ENCODE data around the gene NKRF.

The NKRF gene

GRCh38 chrX:119646515-119646914 lies 40.3 kb upstream of the NKRF start:
- Histone ChIP-seq H3K4me1 (ENCODE audit: control insufficient read depth, insufficient read depth, low read length) (no peaks in the 10 kb centered on the region), H3K36me3 (ENCODE audit: control insufficient read depth in 2 of 2, insufficient read depth in 1 of 2, low read length in 2 of 2) (peaks cover 0 to 31% of the 10 kb centered on the region in 2 experiments; a peak in 2 of 3 replicates), H3K9me3 (ENCODE audit: control insufficient read depth, insufficient read depth, low read depth, low read length) (no peaks in the 10 kb centered on the region), H3K4me3 (ENCODE audit: low read depth, low read length) (no peak overlapping the region), H3K27ac (ENCODE audit: extremely low read depth, low read depth, low read length) (no peak overlapping the region)
- POLR2A ChIA-PET: no interaction called here
- TF ChIP-seq ZNF223 (tag by site-specific recombination; IDR thresholded peaks at IDR 0.05) (no peak), ZEB2 (tag by site-specific recombination; IDR thresholded peaks at IDR 0.05) (no peak), HOXA7 (CRISPR knock-in tag; IDR thresholded peaks at IDR 0.05; ENCODE audit: borderline replicate concordance) (no peak)
- CTCF ChIA-PET: no interaction called here

- H3K27ac ChIP-seq (ENCODE audit: extremely low read depth, low read depth, low read length): no peak overlapping the region
- H3K4me1 ChIP-seq (ENCODE audit: control insufficient read depth, insufficient read depth, low read length): no peaks in the 10 kb centered on the region
- TF ChIP-seq RBAK (tag by site-specific recombination; IDR thresholded peaks at IDR 0.05) (no peak), ZBTB21 (tag by site-specific recombination; IDR thresholded peaks at IDR 0.05) (no peak), KLF10 (tag by site-specific recombination; IDR thresholded peaks at IDR 0.05) (no peak), HOXA7 (CRISPR knock-in tag; IDR thresholded peaks at IDR 0.05; ENCODE audit: borderline replicate concordance) (no peak), MEIS1 (CRISPR knock-in tag; IDR thresholded peaks at IDR 0.05; ENCODE audit: borderline replicate concordance) (no peak), ZNF221 (tag by site-specific recombination; IDR thresholded peaks at IDR 0.05; ENCODE audit: borderline replicate concordance) (no peak), ZNF561 (tag by site-specific recombination; IDR thresholded peaks at IDR 0.05; ENCODE audit: borderline replicate concordance) (no peak), BCL6B (tag by site-specific recombination; IDR thresholded peaks at IDR 0.05) (no peak), YY2 (tag by site-specific recombination; IDR thresholded peaks at IDR 0.05) (no peak), ZNF629 (tag by site-specific recombination; IDR thresholded peaks at IDR 0.05) (no peak), ZNF768 (tag by site-specific recombination; IDR thresholded peaks at IDR 0.05) (no peak), ZNF214 (tag by site-specific recombination; IDR thresholded peaks at IDR 0.05; ENCODE audit: borderline replicate concordance) (no peak), ZNF155 (tag by site-specific recombination; IDR thresholded peaks at IDR 0.05) (no peak), MYNN (tag by site-specific recombination; IDR thresholded peaks at IDR 0.05; ENCODE audit: borderline replicate concordance) (no peak), ZNF311 (tag by site-specific recombination; IDR thresholded peaks at IDR 0.05; ENCODE audit: borderline replicate concordance) (no peak), ZNF202 (tag by site-specific recombination; IDR thresholded peaks at IDR 0.05; ENCODE audit: borderline replicate concordance) (no peak), ZNF701 (tag by site-specific recombination; IDR thresholded peaks at IDR 0.05) (no peak)
- TF ChIP-seq, protein P1, sequence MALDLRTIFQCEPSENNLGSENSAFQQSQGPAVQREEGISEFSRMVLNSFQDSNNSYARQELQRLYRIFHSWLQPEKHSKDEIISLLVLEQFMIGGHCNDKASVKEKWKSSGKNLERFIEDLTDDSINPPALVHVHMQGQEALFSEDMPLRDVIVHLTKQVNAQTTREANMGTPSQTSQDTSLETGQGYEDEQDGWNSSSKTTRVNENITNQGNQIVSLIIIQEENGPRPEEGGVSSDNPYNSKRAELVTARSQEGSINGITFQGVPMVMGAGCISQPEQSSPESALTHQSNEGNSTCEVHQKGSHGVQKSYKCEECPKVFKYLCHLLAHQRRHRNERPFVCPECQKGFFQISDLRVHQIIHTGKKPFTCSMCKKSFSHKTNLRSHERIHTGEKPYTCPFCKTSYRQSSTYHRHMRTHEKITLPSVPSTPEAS (tag by site-specific recombination; IDR thresholded peaks at IDR 0.05): no peak
- peaks cover 0 to 31% of the 10 kb centered on the region in 2 experiments; a peak in 2 of 3 replicates for H3K36me3 ChIP-seq (ENCODE audit: control insufficient read depth in 2 of 2, insufficient read depth in 1 of 2, low read length in 2 of 2)
- ChIA-PET POLR2A (no interaction called here), CTCF (no interaction called here)
- H3K9me3 ChIP-seq (ENCODE audit: control insufficient read depth, insufficient read depth, low read depth, low read length): no peaks in the 10 kb centered on the region
- H3K4me3 ChIP-seq (ENCODE audit: low read depth, low read length): no peak overlapping the region
Measured at GRCh38 chrX:119643696-119644095, 37.5 kb upstream of the NKRF start.

DNA sequence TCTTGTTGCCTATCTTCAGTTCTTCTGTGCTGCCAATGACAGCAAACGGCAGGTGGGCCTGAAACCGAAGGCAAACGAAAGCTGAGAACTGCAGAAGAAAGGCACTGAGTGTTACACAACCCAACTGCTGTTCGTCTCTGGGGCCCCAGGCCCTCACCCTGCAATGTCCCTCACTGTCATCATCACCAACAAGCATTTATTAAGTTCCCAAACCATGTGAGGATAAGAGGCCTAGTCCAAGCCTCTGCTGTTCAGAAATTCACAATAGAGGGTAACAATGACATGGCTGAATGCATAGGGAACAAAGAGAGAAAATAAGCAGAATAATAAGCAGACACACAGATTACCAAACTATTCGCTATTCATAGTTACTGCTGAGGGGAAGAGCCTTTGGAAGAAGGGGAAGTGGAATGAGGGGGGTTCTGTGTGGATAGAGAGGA lies 34.5 kb upstream of the NKRF start:
- ChIA-PET POLR2A (no interaction called here), CTCF (interaction anchor here (0.5 kb wide), 1 partner anchor 657 kb away, joined by 3 read pairs; no protein-coding TSS in a partner anchor)
- Histone ChIP-seq H3K4me3 (ENCODE audit: low read depth, low read length) (no peak overlapping the region), H3K36me3 (ENCODE audit: control insufficient read depth in 2 of 2, insufficient read depth in 1 of 2, low read length in 2 of 2) (peaks cover 0 to 47% of the 10 kb centered on the region in 2 experiments; a peak in 1 of 3 replicates), H3K9me3 (ENCODE audit: control insufficient read depth, insufficient read depth, low read depth, low read length) (no peaks in the 10 kb centered on the region), H3K27ac (ENCODE audit: extremely low read depth, low read depth, low read length) (no peak overlapping the region), H3K4me1 (ENCODE audit: control insufficient read depth, insufficient read depth, low read length) (no peaks in the 10 kb centered on the region)
- no peak for TF ChIP-seq ZSCAN23 (tag by site-specific recombination; IDR thresholded peaks at IDR 0.05)
- no peak for TF ChIP-seq ZNF48 (tag by site-specific recombination; IDR thresholded peaks at IDR 0.05)
- no peak for TF ChIP-seq ZSCAN16 (tag by site-specific recombination; IDR thresholded peaks at IDR 0.05)
- TF ChIP-seq ZFP3 (tag by site-specific recombination; IDR thresholded peaks at IDR 0.05; ENCODE audit: low read depth): no peak
- no peak for TF ChIP-seq ZNF514 (tag by site-specific recombination; IDR thresholded peaks at IDR 0.05)
- no peak for TF ChIP-seq ZNF701 (tag by site-specific recombination; IDR thresholded peaks at IDR 0.05)
- TF ChIP-seq ZNF792 (tag by site-specific recombination; IDR thresholded peaks at IDR 0.05): no peak
- TF ChIP-seq, protein P2, sequence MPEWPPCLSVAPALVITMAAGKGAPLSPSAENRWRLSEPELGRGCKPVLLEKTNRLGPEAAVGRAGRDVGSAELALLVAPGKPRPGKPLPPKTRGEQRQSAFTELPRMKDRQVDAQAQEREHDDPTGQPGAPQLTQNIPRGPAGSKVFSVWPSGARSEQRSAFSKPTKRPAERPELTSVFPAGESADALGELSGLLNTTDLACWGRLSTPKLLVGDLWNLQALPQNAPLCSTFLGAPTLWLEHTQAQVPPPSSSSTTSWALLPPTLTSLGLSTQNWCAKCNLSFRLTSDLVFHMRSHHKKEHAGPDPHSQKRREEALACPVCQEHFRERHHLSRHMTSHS (tag by site-specific recombination; IDR thresholded peaks at IDR 0.05): no peak
- no peak for TF ChIP-seq ZNF335 (tag by site-specific recombination; conservative IDR thresholded peaks at IDR 0.05)
- no peak for TF ChIP-seq ZNF660 (tag by site-specific recombination; IDR thresholded peaks at IDR 0.05)
- TF ChIP-seq ZFHX2 (tag by site-specific recombination; conservative IDR thresholded peaks at IDR 0.05): no peak
- TF ChIP-seq ZNF302 (tag by site-specific recombination; IDR thresholded peaks at IDR 0.05; ENCODE audit: low read depth): no peak
- TF ChIP-seq OVOL3 (tag by site-specific recombination; IDR thresholded peaks at IDR 0.05): no peak
- no peak for TF ChIP-seq ZNF548 (tag by site-specific recombination; IDR thresholded peaks at IDR 0.05)

All from HEK293 (cell line).